Measurements from ENCODE around the gene QRICH1. TPM values are rescaled to one million over a fixed set of nuclear protein-coding genes. Genes with fewer than 3 reads are reported as not detected.
A peak's percentile ranks its signal among the peaks of the same experiment; 100 is the strongest.

The QRICH1 gene
- polyA plus RNA-seq, 3 donors: 9.3 to 150 (median 16.1) TPM

DNA sequence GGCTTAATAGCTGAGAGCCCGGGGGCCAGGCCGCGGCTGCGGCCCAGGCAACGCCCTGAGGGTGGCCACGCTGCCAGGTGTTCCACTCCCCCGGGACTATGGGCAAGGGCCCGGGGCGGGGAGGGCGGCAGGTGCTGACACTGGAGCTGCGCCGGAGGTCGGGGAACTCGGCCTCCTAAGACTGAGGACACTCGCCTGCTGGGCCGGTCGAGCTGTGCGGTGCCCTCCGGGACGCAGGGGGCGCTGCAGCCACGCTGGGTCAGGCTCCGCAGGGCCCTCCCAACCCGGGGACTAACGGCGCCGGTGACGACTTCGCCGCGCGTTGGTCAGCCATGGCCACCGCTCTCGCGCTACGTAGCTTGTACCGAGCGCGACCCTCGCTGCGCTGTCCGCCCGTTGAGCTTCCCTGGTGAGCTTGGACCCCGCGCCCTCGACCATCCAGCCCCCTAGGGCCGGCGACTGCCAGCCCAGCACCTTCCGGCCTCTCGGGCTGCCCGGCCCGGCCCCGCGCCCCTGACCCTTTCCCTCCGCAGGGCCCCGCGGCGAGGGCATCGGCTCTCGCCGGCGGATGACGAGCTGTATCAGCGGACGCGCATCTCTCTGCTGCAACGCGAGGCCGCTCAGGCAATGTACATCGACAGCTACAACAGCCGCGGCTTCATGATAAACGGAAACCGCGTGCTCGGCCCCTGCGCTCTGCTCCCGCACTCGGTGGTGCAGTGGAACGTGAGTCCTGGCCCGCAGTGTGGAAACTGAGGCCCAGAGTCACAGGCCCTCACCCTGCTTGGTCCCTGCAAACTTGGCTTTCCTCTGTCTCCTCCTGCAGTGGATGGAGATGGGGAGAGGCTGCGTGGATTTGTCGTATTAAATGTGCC is 71.8 kb downstream of the QRICH1 start, which contains the start of gene NDUFAF3:
TSS of gene NDUFAF3 (plus strand) at position 309 of the 875 bp plus-strand sequence. CDS start at position 333, 24 bp downstream.
- Histone ChIP-seq H3K4me1 (ENCODE audit: control insufficient read depth in 1 of 2, insufficient read depth in 2 of 2, low read length in 2 of 2) (peaks cover 41 to 49% of the 10 kb centered on the region in 2 donors), H3K79me2 (ENCODE audit: insufficient read depth, low read length) (peaks cover 62% of the 10 kb centered on the region), H3K9me3 (replicated peaks in 1 of 2; ENCODE audit: control insufficient read depth in 1 of 2, insufficient read depth in 1 of 2, low read length in 2 of 2) (no peaks in the 10 kb centered on the region), H3K36me3 (replicated peaks in 1 of 2; ENCODE audit: control insufficient read depth in 1 of 2, insufficient read depth in 2 of 2, low read length in 2 of 2) (peaks cover 32 to 40% of the 10 kb centered on the region in 2 donors), H2AFZ (ENCODE audit: insufficient read depth, low read depth, low read length, poor library complexity, severe bottlenecking) (peak within 1 kb of the TSS; percentile 89), H3K4me3 (replicated peaks in 1 of 3; ENCODE audit: low read depth in 2 of 3, low read length in 3 of 3) (peak within 1 kb of the TSS; percentile 71 to 90 (median 84)), H3K27ac (ENCODE audit: low read depth in 1 of 2, low read length in 2 of 2) (peak within 1 kb of the TSS; percentile 98), H3K4me2 (replicated peaks; ENCODE audit: extremely low read depth, low read length, poor library complexity, severe bottlenecking) (peak within 1 kb of the TSS; percentile 94), H3K27me3 (ENCODE audit: control insufficient read depth in 2 of 2, insufficient read depth in 2 of 2, low read length in 2 of 2) (no peaks in the 10 kb centered on the region), H4K20me1 (ENCODE audit: insufficient read depth, low read length) (peaks cover 7% of the 10 kb centered on the region), H3K9ac (ENCODE audit: insufficient read depth, low read length, poor library complexity, severe bottlenecking) (peak within 1 kb of the TSS; percentile 98)
- Mint-ChIP-seq H3K27ac (peak within 1 kb of the TSS; percentile 96 to 99 (median 98)), H3K27me3 (ENCODE audit: low read depth in 3 of 3) (peaks cover 0 to 2% (median 0%) of the 10 kb centered on the region in 3 donors), H3K4me3 (peak within 1 kb of the TSS; percentile 90 to 92), H3K36me3 (peaks cover 33 to 34% of the 10 kb centered on the region in 2 donors), H3K4me1 (peaks cover 34% of the 10 kb centered on the region), H3K9me3 (no peaks in the 10 kb centered on the region)
- TF ChIP-seq, protein P1, sequence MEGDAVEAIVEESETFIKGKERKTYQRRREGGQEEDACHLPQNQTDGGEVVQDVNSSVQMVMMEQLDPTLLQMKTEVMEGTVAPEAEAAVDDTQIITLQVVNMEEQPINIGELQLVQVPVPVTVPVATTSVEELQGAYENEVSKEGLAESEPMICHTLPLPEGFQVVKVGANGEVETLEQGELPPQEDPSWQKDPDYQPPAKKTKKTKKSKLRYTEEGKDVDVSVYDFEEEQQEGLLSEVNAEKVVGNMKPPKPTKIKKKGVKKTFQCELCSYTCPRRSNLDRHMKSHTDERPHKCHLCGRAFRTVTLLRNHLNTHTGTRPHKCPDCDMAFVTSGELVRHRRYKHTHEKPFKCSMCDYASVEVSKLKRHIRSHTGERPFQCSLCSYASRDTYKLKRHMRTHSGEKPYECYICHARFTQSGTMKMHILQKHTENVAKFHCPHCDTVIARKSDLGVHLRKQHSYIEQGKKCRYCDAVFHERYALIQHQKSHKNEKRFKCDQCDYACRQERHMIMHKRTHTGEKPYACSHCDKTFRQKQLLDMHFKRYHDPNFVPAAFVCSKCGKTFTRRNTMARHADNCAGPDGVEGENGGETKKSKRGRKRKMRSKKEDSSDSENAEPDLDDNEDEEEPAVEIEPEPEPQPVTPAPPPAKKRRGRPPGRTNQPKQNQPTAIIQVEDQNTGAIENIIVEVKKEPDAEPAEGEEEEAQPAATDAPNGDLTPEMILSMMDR (IDR thresholded peaks at IDR 0.05): peak; percentile 100
- under 1% methylated on average over 81 of the region's 83 CpGs for WGBS (ENCODE audit: insufficient coverage)
- intact Hi-C loops (cut with micrococcal nuclease): loop anchor here (1.0 to 5.0 kb wide), 3 partner anchors 7 to 70 kb away; partner anchors contain the start of genes QRICH1 (in 2 of the 2) and IMPDH2 (in 1 of the 2)
- peak; percentile 89 to 93 (median 93) for DNase-seq

DNA sequence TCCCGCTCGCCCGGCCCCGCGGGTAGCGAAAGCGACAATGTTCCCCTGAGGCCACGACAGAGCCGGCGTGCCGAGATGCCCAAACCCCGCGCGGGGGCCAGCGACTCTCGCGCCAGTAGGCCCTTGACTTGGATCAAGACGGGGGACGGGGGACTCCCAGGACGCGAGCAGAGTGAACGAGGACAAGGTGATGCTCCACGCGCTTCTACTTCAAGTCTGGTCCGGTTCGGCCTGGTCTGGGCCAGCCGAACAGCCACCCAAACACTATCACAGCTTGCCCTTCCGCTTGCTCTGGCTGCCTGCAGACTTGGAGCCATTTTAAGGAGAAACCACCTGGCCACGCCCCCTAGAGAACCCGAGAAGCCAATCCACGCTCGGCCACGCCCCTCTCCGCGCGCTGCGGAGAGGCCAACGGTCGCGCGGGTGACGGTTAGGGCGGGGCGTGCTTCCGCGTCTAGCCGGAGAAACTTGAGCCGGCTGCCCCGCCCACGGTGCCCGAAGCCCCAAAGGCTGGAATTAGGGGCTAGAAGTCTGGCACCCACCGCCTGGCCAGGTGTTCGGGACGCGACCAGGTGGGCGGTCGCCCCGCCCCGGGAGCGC is 72.6 kb downstream of the QRICH1 start:
- peak overlapping the region; percentile 96 to 99 (median 98) for H3K27ac Mint-ChIP-seq
- peak; percentile 97 to 99 (median 98) for DNase-seq
- peak overlapping the region; percentile 98 for H3K9ac ChIP-seq (ENCODE audit: insufficient read depth, low read length, poor library complexity, severe bottlenecking)
- H3K4me1 ChIP-seq (ENCODE audit: control insufficient read depth in 1 of 2, insufficient read depth in 2 of 2, low read length in 2 of 2): peaks cover 41 to 50% of the 10 kb centered on the region in 2 donors
- H3K79me2 ChIP-seq (ENCODE audit: insufficient read depth, low read length): peaks cover 62% of the 10 kb centered on the region
- peaks cover 31 to 35% of the 10 kb centered on the region in 2 donors for H3K36me3 Mint-ChIP-seq
- no peaks in the 10 kb centered on the region for H3K27me3 ChIP-seq (ENCODE audit: control insufficient read depth in 2 of 2, insufficient read depth in 2 of 2, low read length in 2 of 2)
- peak overlapping the region; percentile 71 to 90 (median 84) for H3K4me3 ChIP-seq (replicated peaks in 1 of 3; ENCODE audit: low read depth in 2 of 3, low read length in 3 of 3)
- peaks cover 29 to 39% of the 10 kb centered on the region in 2 donors for H3K36me3 ChIP-seq (replicated peaks in 1 of 2; ENCODE audit: control insufficient read depth in 1 of 2, insufficient read depth in 2 of 2, low read length in 2 of 2)
- peak overlapping the region; percentile 94 for H3K4me2 ChIP-seq (replicated peaks; ENCODE audit: extremely low read depth, low read length, poor library complexity, severe bottlenecking)
- intact Hi-C loops (cut with micrococcal nuclease): loop anchor here (1.0 to 5.0 kb wide), 3 partner anchors 8 to 71 kb away; partner anchors contain the start of genes QRICH1 (in 2 of the 2) and IMPDH2 (in 1 of the 2)
- H3K9me3 Mint-ChIP-seq: no peaks in the 10 kb centered on the region
- peaks cover 34% of the 10 kb centered on the region for H3K4me1 Mint-ChIP-seq
- no peaks in the 10 kb centered on the region for H3K9me3 ChIP-seq (replicated peaks in 1 of 2; ENCODE audit: control insufficient read depth in 1 of 2, insufficient read depth in 1 of 2, low read length in 2 of 2)
- H3K27me3 Mint-ChIP-seq (ENCODE audit: low read depth in 3 of 3): peaks cover 0 to 2% (median 0%) of the 10 kb centered on the region in 3 donors
- under 1% methylated on average over 60 of the region's 60 CpGs for WGBS (ENCODE audit: insufficient coverage)
- peak overlapping the region; percentile 98 for H3K27ac ChIP-seq (ENCODE audit: low read depth in 1 of 2, low read length in 2 of 2)
- H3K4me3 Mint-ChIP-seq: peak overlapping the region; percentile 90 to 92
- TF ChIP-seq, protein P1 (IDR thresholded peaks at IDR 0.05): no peak
- H4K20me1 ChIP-seq (ENCODE audit: insufficient read depth, low read length): peaks cover 7% of the 10 kb centered on the region
- peak overlapping the region; percentile 89 for H2AFZ ChIP-seq (ENCODE audit: insufficient read depth, low read depth, low read length, poor library complexity, severe bottlenecking)

Measured in CD14-positive monocyte (primary cell).